Endodermal cell (in vitro differentiated cells): Measurements from ENCODE around the gene SFMBT2. TPM values are rescaled to one million over a fixed set of nuclear protein-coding genes. Genes with fewer than 3 reads are reported as not detected.

Experiments
- DNase-seq: peaks from one replicate; pipeline ENCODE4 v3.0.0-alpha.2; 2017
- H3K27ac ChIP-seq: 2 replicates; pipeline ENCODE4 v1.5.1; 2013; ENCODE audit warnings: mild to moderate bottlenecking, low read depth, low read length, moderate library complexity
- H3K27me3 ChIP-seq: 2 replicates; pipeline ENCODE4 v1.6.1; 2013; ENCODE audit warnings: mild to moderate bottlenecking, low read length, moderate library complexity; ENCODE audit not compliant: insufficient read depth, control insufficient read depth, poor library complexity, severe bottlenecking
- H3K36me3 ChIP-seq: 2 replicates; pipeline ENCODE4 v1.7.0; 2013; ENCODE audit warnings: mild to moderate bottlenecking, low read length, moderate library complexity; ENCODE audit not compliant: control insufficient read depth, insufficient read depth
- H3K4me1 ChIP-seq: one replicate; pipeline ENCODE4 v1.7.0; 2013; ENCODE audit warnings: low read length; ENCODE audit not compliant: control insufficient read depth, insufficient read depth
- H3K4me3 ChIP-seq: 2 replicates; pipeline ENCODE4 v1.5.1; 2013; ENCODE audit warnings: mild to moderate bottlenecking, low read length, moderate library complexity
- H3K9ac ChIP-seq: 2 replicates; pipeline ENCODE4 v1.6.1; 2013; ENCODE audit warnings: mild to moderate bottlenecking, low read length, moderate library complexity; ENCODE audit not compliant: poor library complexity, severe bottlenecking; ENCODE audit errors: extremely low read depth
- H3K9me3 ChIP-seq: 2 replicates; pipeline ENCODE4 v1.6.1; 2013; ENCODE audit warnings: mild to moderate bottlenecking, low read length, moderate library complexity; ENCODE audit not compliant: control insufficient read depth
- H3K27ac Mint-ChIP-seq: 2 replicates; pipeline ENCODE4 v1.8.0; 2020; ENCODE audit warnings: mixed read lengths
- H3K27me3 Mint-ChIP-seq: 2 replicates; pipeline ENCODE4 v1.8.0; 2021; ENCODE audit warnings: mild to moderate bottlenecking, mixed read lengths; ENCODE audit not compliant: insufficient read depth
- H3K36me3 Mint-ChIP-seq: 2 replicates; pipeline ENCODE4 v1.8.0; 2020; ENCODE audit warnings: low read depth, mixed read lengths
- H3K4me1 Mint-ChIP-seq: 2 replicates; pipeline ENCODE4 v1.8.0; 2020; ENCODE audit warnings: mixed read lengths
- H3K4me3 Mint-ChIP-seq: 2 replicates; pipeline ENCODE4 v1.8.0; 2020; ENCODE audit warnings: mild to moderate bottlenecking, moderate library complexity, mixed read lengths
- H3K9me3 Mint-ChIP-seq: 2 replicates; pipeline ENCODE4 v1.8.0; 2020; ENCODE audit warnings: mild to moderate bottlenecking, mixed read lengths
- CTCF ChIP-seq: fragments of 200-600 bp; sonication (generic); conservative IDR thresholded peaks from 2 replicates; pipeline ENCODE4 v1.5.0; 2021; ENCODE audit warnings: antibody characterized with exemption, mild to moderate bottlenecking
- WGBS, 2 experiments: methylation state at CpG; one replicate each; pipeline versions ENCODE4 v1.1.5 to v1.1.7; 2013; ENCODE audit warnings: missing lambda C conversion rate in 2 of 2, mixed read lengths in 1 of 2; ENCODE audit not compliant: insufficient coverage in 1 of 2, insufficient read length in 1 of 2; 5-methylcytosine and 5-hydroxymethylcytosine counted together
- total RNA-seq, 2 donors: library from RNA; stranded (reverse); fragmentation: NEBNext Ultra II Directional in 1 of 2; extraction: Animal tissue kit (Norgen Biotek cat#: 25700) in 1 of 2; gene quantifications; 2 replicates in 1 of 2; 3 replicates in 1 of 2; pipeline ENCODE4 v1.2.1, GENCODE V29; 2021

Gene SFMBT2
- total RNA-seq, 2 donors from 2014 or later = 3.9 to 5.3 TPM

- no peaks in the 10 kb centered on the region for H3K27me3 Mint-ChIP-seq
- Histone ChIP-seq H3K27me3 (no peaks in the 10 kb centered on the region), H3K4me1 (no peaks in the 10 kb centered on the region), H3K9ac (no peak overlapping the region), H3K4me3 (no peak overlapping the region), H3K36me3 (no peaks in the 10 kb centered on the region), H3K9me3 (no peaks in the 10 kb centered on the region), H3K27ac (no peak overlapping the region)
- no peaks in the 10 kb centered on the region for H3K36me3 Mint-ChIP-seq
- no peaks in the 10 kb centered on the region for H3K4me1 Mint-ChIP-seq
- no peaks in the 10 kb centered on the region for H3K9me3 Mint-ChIP-seq
- TF ChIP-seq CTCF = no peak
- no peak overlapping the region for H3K27ac Mint-ChIP-seq
- DNase-seq = no peak
- WGBS, 2 experiments = 94 to 100% methylated on average over 7 to 8 of the region's 8 CpGs
- H3K4me3 Mint-ChIP-seq = no peak overlapping the region
Observed at GRCh38 chr10:7248148-7248547, 162.7 kb downstream of the SFMBT2 start.

- Mint-ChIP-seq H3K4me3 (no peak overlapping the region), H3K27me3 (no peaks in the 10 kb centered on the region), H3K9me3 (no peaks in the 10 kb centered on the region), H3K27ac (no peak overlapping the region), H3K4me1 (no peaks in the 10 kb centered on the region), H3K36me3 (peaks cover 6% of the 10 kb centered on the region)
- no peaks in the 10 kb centered on the region for H3K36me3 ChIP-seq
- H3K9me3 ChIP-seq = no peaks in the 10 kb centered on the region
- no peak for DNase-seq
- no peaks in the 10 kb centered on the region for H3K4me1 ChIP-seq
- no peaks in the 10 kb centered on the region for H3K27me3 ChIP-seq
- WGBS, 2 experiments = 78 to 81% methylated on average over 1 to 4 of the region's 4 CpGs
- TF ChIP-seq CTCF = no peak
- no peak overlapping the region for H3K4me3 ChIP-seq
- H3K27ac ChIP-seq = no peak overlapping the region
- H3K9ac ChIP-seq = no peak overlapping the region
Observed at GRCh38 chr10:7245505-7245904, 165.3 kb downstream of the SFMBT2 start.

GRCh38 chr10:7243873-7244272 lies 167.0 kb downstream of the SFMBT2 start:
- no peak overlapping the region for H3K9ac ChIP-seq
- H3K27me3 ChIP-seq = no peaks in the 10 kb centered on the region
- TF ChIP-seq CTCF = no peak
- Mint-ChIP-seq H3K4me1 (no peaks in the 10 kb centered on the region), H3K27me3 (no peaks in the 10 kb centered on the region), H3K4me3 (no peak overlapping the region), H3K36me3 (peaks cover 6% of the 10 kb centered on the region), H3K9me3 (no peaks in the 10 kb centered on the region), H3K27ac (no peak overlapping the region)
- no peaks in the 10 kb centered on the region for H3K4me1 ChIP-seq
- no peak overlapping the region for H3K4me3 ChIP-seq
- no peaks in the 10 kb centered on the region for H3K36me3 ChIP-seq
- 82 to 86% methylated on average over 3 of the region's 3 CpGs for WGBS, 2 experiments
- H3K27ac ChIP-seq = no peak overlapping the region
- no peak for DNase-seq
- H3K9me3 ChIP-seq = no peaks in the 10 kb centered on the region
